GM18907 (cell line): Measurements from ENCODE around the gene P3H3.
"Not testable (repeated sequence)": the region's sequence is repeated elsewhere in the genome, so short reads cannot be mapped to it uniquely, and the experiment has no call there.

ENCODE experiments used
- ATAC-seq: cut with Tn5 transposase; IDR thresholded peaks from one replicate; pipeline ENCODE4 v1.9.1; 2021; ENCODE audit warnings: mild to moderate bottlenecking, moderate library complexity; ENCODE audit not compliant: unreplicated experiment

Gene P3H3

DNA sequence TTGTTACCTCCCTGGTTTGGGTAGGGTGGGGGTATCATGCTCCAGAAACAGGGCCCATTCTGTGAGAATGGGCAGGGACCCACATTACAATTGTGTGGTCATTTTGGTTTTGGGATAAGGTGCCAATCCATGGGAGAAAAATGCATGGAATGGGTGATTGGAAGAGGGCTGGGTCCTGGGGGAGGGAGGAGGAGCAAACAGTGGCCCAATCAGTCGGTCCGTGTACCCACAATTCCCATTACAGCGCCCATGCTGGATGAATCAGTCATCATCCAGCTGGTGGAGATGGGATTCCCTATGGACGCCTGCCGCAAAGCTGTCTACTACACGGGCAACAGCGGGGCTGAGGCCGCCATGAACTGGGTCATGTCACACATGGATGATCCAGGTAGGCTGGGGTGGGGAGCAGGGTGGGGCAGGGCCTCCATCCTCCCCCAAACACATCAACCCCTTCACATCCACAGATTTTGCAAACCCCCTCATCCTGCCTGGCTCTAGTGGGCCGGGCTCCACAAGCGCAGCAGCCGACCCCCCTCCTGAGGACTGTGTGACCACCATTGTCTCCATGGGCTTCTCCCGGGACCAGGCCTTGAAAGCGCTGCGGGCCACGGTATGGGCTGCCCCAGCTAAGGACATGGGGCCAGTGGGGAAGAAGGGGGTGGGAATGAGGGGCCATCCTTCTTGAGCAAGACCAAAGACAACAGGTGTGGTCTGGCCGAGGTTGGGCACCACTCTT is 35.5 kb downstream of the P3H3 start:
- ATAC-seq = no peak

GRCh38 chr12:6865307-6865706 is 37.1 kb downstream of the P3H3 start:
- ATAC-seq = not testable (repeated sequence)

DNA sequence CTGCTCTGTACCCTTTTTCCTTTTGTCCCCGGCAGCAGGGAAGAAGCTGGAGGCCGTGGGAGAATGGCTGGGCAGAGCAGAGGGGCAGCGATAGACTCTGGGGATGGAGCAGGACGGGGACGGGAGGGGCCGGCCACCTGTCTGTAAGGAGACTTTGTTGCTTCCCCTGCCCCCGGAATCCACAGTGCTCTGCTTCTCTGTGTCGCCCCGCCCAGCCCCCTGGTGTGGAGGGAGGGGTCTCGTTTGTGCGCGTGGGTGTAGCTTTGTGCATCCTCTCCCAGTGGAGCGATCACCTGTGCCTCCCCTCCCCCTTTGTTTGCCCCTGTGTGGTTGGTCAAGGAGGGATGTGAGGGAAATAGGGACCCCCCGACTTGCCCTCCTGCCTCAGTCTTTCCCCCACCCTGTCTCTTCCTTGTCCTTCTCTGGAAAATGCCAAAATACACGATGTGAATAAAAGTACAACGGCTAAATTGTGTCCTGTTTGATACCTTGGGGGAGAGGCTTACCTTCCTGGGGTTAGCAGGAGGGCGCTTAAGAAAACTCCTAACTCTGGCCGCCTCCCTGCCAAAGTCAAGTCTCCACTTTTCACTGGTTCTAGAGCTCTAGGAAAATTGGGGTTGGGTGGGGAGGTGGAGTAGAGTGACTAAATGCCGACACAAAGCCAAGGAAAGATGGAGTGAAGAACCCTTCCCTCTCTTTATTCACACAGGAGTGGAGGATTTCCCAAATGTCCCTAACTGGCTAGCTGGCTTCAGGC is 38.1 kb downstream of the P3H3 start:
- no peak for ATAC-seq

DNA sequence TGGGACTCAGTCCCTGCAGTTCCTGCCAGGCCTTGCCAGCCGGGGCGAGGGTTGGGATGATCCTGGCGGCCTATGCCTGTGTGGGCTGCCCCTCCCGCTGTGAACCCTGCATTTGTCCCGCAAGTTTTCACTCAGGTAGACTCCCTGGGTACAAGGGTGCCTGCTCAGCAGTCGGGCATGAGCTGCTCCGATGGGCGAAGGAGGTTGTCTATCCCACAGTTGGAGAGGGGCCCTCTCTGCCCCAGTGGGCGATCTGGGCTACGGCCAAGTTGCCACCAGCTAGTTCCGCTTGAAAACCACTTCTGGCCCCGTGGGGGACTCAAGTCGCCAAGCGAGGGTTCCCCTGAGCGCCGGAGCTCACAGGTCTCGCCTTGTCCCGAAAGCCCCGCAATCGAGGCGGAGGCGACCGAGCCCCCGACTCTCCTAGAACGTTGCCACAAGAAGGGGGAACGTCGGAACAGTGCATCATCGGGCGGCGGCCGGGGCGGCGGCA is 38.8 kb downstream of the P3H3 start:
- peak; percentile 24 for ATAC-seq

- ATAC-seq = peak; percentile 65
Measured at GRCh38 chr12:6867413-6868210, 39.4 kb downstream of the P3H3 start, which contains the start of gene TPI1. TPI1 (plus strand) TSS chr12:6867531; CDS start chr12:6867567, 36 bp downstream.

DNA sequence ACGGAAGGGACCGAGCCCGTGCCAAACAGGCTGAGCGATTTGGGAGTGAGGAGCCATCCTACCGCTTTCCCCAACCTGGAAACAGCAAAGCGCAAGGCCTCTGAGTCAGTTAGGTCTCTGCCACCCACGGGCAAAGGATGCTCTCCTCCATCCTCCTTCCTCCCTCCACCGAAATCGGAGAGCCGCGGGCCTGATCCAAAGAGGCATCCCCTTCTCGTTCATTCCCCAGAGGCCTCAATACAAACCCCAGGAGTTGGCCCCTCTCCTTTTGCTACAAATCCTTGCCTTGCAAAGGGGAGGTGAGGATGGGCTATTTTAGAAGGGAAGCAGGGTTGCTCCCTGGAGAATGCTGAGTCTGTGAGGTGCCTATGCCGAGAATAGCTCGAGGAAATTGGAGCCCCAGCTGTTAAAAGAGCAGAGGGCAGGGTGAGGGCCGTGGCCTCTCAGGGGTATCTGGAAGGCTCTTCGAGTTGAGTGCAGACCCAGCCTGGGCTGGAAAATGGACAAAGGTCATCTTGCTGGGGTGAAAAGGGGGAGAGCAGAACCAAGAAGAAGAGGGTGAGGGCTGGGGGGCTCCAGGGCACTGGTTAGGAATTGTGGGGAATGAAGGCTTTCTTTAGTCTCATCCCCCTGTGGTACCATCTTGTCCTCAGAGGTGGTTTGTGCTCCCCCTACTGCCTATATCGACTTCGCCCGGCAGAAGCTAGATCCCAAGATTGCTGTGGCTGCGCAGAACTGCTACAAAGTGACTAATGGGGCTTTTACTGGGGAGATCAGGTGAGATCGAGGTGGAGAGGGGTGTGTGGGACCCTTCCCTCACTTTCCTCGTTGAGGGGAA is 40.2 kb downstream of the P3H3 start:
- ATAC-seq = no peak

- no peak for ATAC-seq
Measured at GRCh38 chr12:6869049-6870021, 41.1 kb downstream of the P3H3 start.

DNA sequence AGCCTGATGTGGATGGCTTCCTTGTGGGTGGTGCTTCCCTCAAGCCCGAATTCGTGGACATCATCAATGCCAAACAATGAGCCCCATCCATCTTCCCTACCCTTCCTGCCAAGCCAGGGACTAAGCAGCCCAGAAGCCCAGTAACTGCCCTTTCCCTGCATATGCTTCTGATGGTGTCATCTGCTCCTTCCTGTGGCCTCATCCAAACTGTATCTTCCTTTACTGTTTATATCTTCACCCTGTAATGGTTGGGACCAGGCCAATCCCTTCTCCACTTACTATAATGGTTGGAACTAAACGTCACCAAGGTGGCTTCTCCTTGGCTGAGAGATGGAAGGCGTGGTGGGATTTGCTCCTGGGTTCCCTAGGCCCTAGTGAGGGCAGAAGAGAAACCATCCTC is 42.1 kb downstream of the P3H3 start:
- ATAC-seq = not testable (repeated sequence)

DNA sequence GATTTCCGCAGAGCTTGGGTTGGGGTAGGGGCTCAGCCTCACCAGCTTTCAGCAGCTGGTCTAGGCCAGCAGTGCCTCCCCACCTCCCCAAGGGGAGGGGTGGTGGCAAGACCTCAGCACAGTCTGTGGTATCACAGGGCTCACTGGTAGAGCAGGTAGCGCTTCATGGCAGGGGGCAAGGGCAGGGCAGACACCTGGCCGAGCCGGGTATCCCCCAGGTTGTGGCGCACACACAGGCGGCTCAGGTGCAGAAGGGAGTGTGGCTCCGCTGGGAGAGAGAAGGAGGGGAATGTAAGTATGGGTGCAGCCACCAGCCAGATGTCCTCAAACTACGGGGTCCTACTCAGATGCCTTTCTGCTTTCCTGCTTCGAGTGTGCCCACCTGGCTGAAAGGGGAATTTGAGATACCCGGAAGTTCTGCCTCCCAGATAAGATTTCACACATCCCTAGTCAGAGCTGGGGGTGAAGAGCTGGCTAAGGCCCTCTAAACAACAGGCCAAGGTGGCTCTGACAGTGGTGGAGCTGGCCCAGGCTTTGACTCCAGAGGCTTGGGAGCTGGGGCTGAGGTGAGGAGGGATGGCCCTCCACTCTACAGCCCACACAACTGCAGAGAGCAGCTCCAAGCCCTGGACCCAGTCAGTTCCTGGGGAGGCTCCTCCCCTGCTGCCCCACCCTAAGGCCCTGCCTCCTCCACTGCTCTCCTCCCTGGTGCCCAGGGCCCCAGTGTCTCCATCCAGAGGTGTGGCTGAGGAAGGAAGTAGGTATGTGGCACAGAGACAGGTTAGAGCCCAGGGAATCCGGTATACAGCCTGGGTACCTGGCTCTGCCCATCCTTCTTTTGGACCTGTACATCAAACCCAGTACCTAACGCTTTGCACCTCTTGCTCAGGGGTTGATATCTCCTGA is 43.1 kb downstream of the P3H3 start:
- ATAC-seq = no peak

- ATAC-seq = peak; percentile 36
Measured at GRCh38 chr12:6872073-6873048, 44.2 kb downstream of the P3H3 start.

DNA sequence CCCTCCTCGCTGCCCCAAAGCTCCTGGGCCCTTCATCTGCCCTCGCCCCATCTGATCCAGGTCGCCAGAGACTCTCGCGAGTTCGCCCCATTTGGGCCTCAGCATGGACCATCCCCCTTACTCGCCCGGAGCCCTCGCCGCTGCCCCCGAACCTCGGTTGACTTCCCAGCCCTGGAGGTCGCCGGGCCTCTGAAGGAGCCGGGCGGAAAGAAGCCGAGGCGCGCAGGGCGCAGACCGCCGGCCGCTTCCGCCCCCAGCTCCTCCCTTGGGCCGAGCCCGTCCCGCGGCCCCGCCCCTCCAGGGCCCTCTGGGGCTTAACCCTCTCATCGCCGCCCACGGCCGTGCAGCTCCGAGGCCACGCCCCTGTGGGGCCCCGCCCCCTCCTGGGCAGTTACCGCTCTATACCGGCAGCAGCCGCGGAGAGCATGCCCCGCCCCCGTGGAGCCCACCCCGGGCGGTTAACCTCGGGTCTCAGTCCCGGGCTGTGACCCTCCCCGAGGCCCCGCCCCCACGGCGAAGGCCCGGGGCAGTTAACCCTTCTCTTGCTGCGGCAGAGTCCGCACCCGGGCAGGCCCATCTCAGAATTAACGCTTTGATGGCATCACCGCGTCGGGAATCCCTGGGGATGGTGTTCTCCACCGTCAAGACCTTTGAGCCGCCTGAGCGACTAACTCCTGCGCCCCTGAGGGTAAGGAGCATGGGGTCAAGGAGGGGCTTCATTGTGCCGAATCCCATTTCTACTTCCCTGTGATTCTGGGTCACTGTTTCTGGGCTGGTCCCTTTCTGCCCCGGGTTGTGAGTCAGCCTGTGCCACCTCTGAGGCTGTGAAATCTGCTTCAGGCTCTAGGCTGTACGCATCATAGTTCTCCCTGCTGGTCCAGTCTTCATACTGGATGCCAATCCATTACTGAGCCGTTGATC is 45.1 kb downstream of the P3H3 start, which contains the start of gene SPSB2:
TSS of gene SPSB2 (minus strand) at position 210 of the 921 bp plus-strand sequence. CDS start 402 bp downstream, outside the sequence.
- peak; percentile 73 for ATAC-seq

- not testable (repeated sequence) for ATAC-seq
Measured at GRCh38 chr12:6874015-6874368, 45.8 kb downstream of the P3H3 start.

GRCh38 chr12:6879824-6880223 is 51.6 kb downstream of the P3H3 start:
- ATAC-seq = not testable (repeated sequence)

- no peak for ATAC-seq
Measured at GRCh38 chr12:6883252-6883651, 55.0 kb downstream of the P3H3 start.

- no peak for ATAC-seq
Measured at GRCh38 chr12:6883683-6884082, 55.5 kb downstream of the P3H3 start.

DNA sequence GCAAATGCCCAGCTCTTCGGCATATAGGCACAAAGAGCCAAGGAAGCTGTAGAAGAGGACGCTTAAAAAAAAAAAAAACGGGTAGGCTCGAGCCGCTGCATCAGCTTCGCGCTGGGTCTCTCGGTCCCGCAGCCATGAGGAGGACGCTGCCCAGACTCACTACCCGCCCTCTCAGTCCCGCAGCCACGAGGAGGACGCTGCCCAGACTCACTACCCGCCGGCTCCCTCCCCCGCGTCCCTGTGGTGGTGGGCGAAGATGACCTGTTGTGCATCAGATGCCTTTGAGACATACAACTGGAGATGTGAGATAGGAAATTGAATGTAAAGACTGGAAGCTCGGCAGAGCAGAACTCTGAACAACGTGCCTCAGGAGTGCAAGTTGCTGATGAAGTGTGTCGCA is 56.3 kb downstream of the P3H3 start:
- ATAC-seq = no peak
